Psoas muscle (tissue), 8 donors: ENCODE results near the gene PREB. TPM values are rescaled to one million over a fixed set of nuclear protein-coding genes. Genes with fewer than 3 reads are reported as not detected.

Experiments
- ATAC-seq, 4 donors: fragments of 200-7000 bp; cut with Tn5 transposase; one replicate each; pipeline ENCODE4 v1.9.1; 2020; ENCODE audit warnings: moderate library complexity in 3 of 4, mild to moderate bottlenecking in 2 of 4
- DNase-seq, 2 donors: peaks; one replicate each; pipeline ENCODE4 v3.0.0-alpha.2; 2020
- H3K27ac ChIP-seq: fragments of 200-600 bp; one replicate; pipeline ENCODE4 v1.8.0; 2022
- H3K27me3 ChIP-seq, 3 donors: fragments of 200-600 bp in 1 of 3; one replicate each; pipeline versions ENCODE4 v1.6.1 to v1.8.0; 2013 to 2022; ENCODE audit warnings: low read length in 2 of 3, mild to moderate bottlenecking in 2 of 3, moderate library complexity in 1 of 3; ENCODE audit not compliant: insufficient read depth in 3 of 3
- H3K36me3 ChIP-seq, 2 donors: fragments of 200-600 bp in 1 of 2; one replicate each; pipeline versions ENCODE4 v1.6.1 to v1.8.0; 2013 to 2022; ENCODE audit warnings: low read depth in 1 of 2, mild to moderate bottlenecking in 1 of 2, moderate library complexity in 1 of 2; ENCODE audit not compliant: insufficient read depth in 1 of 2
- H3K4me1 ChIP-seq: fragments of 200-600 bp; one replicate; pipeline ENCODE4 v1.8.0; 2022
- H3K4me3 ChIP-seq: fragments of 200-600 bp; one replicate; pipeline ENCODE4 v1.8.0; 2022; ENCODE audit warnings: mild to moderate bottlenecking
- H3K9me3 ChIP-seq: fragments of 200-600 bp; one replicate; pipeline ENCODE4 v1.8.0; 2022
- WGBS, 3 donors: extraction: QIAGEN DNeasy Blood & Tissue Kit; methylation state at CpG; one replicate each; pipeline versions ENCODE4 v1.1.6 to v1.1.7; 2013; 5-methylcytosine and 5-hydroxymethylcytosine counted together
- intact Hi-C, 2 donors: fragments of 100-400 bp; cut with DNase I; formaldehyde crosslinking; loops; one replicate each; pipeline versions ENCODE4 v1.11.0 to v1.14.2; 2022
- polyA plus RNA-seq, 3 donors: library from polyadenylated mRNA; stranded (reverse); fragments of 200-250 nt; gene quantifications; one replicate each; pipeline ENCODE4 v1.2.3, GENCODE V29; 2013
- total RNA-seq, 4 donors: library from RNA; stranded (reverse); fragmentation: NEBNext Ultra II Directional in 2 of 4; extraction: Animal tissue kit (Norgen Biotek cat#: 25700) in 2 of 4; gene quantifications; one replicate each; pipeline versions ENCODE4 v1.2.1 to v1.2.4, GENCODE V29; 2021 to 2023
- TF ChIP-seq, protein P1 (sequence below): fragments of 200-600 bp; IDR thresholded peaks from one replicate; pipeline ENCODE4 v1.8.0; 2022; ENCODE audit warnings: antibody characterized with exemption
- donor health status: healthy with polysubstance abuse.
- donor health status: DM: no; HTN: no; CAD: no; lungs with moderate emphysema.
- donor health status: Bipolar disorder and iron deficiency.
- donor health status: healthy.
- donor health status: DM: yes; HTN: yes; CAD: no.
- donor health status: DM: no; HTN: no; CAD: no.
- donor health status: DM: no; HTN: no; CAD: no.
- donor health status: DM: yes; HTN: yes; CAD: no.

The PREB gene
- total and polyA plus RNA-seq, 7 donors, result 57.4 to 206 (median 125) TPM

DNA sequence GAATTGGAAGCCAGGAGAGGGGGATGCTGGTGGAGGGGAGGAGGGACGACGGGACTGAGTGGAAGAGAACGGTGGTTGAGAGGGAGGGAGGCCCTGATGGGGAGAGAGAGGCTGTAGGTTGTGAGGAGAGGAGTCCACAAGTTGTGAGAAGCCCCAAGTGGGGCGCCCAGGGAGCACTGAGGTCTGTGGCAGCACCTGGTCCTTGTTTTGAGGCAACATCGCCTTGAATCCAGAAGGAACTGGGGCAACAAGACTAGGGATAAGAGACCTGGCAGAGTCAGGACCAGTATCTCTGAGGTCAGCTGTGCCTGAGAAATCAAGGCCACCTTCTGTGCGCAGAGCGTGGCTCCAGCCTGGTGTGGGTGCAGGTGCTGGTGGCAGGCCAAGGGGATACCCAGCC is 3.7 kb upstream of the PREB start:
- ATAC-seq (no peak), DNase-seq (no peak)
- Histone ChIP-seq H3K4me3 (no peak overlapping the region), H3K36me3 (peaks cover 0 to 3% of the 10 kb centered on the region in 2 donors), H3K9me3 (no peaks in the 10 kb centered on the region), H3K27me3 (no peaks in the 10 kb centered on the region), H3K4me1 (peaks cover 8% of the 10 kb centered on the region), H3K27ac (no peak overlapping the region)
- 76 to 82% (median 79%) methylated on average over 7 of the region's 7 CpGs for WGBS, 3 donors
- intact Hi-C loops, result no loop called here
- TF ChIP-seq, protein P1, sequence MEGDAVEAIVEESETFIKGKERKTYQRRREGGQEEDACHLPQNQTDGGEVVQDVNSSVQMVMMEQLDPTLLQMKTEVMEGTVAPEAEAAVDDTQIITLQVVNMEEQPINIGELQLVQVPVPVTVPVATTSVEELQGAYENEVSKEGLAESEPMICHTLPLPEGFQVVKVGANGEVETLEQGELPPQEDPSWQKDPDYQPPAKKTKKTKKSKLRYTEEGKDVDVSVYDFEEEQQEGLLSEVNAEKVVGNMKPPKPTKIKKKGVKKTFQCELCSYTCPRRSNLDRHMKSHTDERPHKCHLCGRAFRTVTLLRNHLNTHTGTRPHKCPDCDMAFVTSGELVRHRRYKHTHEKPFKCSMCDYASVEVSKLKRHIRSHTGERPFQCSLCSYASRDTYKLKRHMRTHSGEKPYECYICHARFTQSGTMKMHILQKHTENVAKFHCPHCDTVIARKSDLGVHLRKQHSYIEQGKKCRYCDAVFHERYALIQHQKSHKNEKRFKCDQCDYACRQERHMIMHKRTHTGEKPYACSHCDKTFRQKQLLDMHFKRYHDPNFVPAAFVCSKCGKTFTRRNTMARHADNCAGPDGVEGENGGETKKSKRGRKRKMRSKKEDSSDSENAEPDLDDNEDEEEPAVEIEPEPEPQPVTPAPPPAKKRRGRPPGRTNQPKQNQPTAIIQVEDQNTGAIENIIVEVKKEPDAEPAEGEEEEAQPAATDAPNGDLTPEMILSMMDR, result no peak

DNA sequence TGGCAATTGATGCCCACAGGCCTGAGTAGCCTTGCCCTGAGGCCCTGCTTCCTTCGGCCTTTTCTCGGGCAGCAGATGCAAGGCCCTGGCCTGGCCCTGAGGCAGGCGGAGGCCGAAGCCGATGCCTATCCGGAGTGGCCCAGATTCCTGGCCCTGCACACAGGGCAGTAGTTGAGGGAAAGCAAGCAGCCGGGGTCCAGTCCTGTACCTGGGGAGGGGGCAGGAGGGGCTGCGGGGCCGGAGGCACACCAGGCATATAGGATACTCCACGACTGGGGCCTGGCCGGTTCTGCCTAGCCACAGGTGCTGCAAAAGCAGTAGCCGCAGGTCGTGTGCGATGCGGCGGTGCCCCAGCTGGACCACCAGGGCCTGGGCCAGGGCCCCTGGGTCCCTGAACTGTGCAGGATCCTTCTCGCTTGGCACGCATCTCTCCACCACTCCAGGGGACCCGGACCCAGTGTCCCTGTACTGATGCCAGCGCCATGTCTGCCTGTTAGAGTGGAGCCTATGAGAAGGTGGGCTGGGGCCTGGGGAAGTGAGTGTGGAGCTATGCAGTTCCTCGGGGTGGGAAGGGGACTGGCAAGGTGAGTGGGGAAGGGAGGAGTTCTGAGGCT is 3.0 kb upstream of the PREB start:
- Histone ChIP-seq H3K27ac (no peak overlapping the region), H3K36me3 (peaks cover 0 to 10% of the 10 kb centered on the region in 2 donors), H3K4me3 (no peak overlapping the region), H3K9me3 (no peaks in the 10 kb centered on the region), H3K4me1 (peaks cover 12% of the 10 kb centered on the region), H3K27me3 (no peaks in the 10 kb centered on the region)
- intact Hi-C loops, result no loop called here
- DNase-seq (no peak), ATAC-seq (no peak)
- WGBS, 3 donors, result 89 to 93% (median 93%) methylated on average over 21 of the region's 21 CpGs
- TF ChIP-seq, protein P1, result no peak

DNA sequence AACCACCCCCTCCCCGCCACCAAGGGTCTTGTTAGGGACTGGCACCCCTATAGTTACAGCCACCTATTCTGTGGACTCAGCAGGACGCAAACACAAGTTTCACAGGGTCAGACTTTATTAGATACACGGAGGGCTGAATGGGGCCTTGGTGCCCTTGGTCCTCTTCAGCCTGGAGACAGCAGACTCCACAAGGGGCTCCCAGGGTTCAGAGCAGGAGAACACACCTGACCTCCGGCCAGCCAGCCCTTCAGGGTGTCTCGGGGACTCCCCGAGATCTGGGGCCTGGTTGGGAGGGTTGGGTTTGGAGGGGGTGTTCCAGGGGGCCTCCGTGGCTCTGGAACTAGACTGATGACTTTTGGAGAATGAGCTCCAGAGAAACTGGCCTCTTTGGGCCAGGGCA is 2.3 kb upstream of the PREB start:
- H3K4me1 ChIP-seq, result peaks cover 12% of the 10 kb centered on the region
- no peaks in the 10 kb centered on the region for H3K9me3 ChIP-seq
- peaks cover 0 to 17% of the 10 kb centered on the region in 2 donors for H3K36me3 ChIP-seq
- DNase-seq (no peak), ATAC-seq (no peak)
- WGBS, 3 donors, result 88 to 92% (median 89%) methylated on average over 7 of the region's 7 CpGs
- no peak overlapping the region for H3K4me3 ChIP-seq
- intact Hi-C loops, result no loop called here
- TF ChIP-seq, protein P1, result no peak
- no peaks in the 10 kb centered on the region for H3K27me3 ChIP-seq
- H3K27ac ChIP-seq, result no peak overlapping the region

DNA sequence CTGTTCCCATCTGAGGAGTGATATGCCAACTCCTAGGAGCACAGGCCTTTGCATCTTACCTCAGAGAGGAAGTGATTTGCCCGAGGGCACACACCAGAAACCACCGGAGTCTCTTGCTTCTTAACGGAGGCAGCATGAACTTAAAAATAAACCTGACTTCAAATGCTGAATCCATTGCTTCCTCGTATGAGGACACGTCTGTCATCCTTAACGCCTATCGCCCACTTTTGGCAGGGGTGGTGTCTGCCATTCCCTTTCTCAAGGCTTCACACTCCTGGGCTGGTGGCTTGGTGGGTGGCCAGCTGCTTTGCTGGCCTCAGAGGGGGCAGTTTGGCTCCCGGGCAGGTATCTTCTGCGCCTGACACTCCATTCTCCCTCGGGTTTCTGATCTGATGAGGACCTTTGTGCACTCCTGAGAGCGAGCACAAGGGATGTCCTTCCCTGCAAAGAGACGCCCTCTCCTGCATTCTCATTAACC is 1.1 kb upstream of the PREB start:
- Histone ChIP-seq H3K4me3 (no peak overlapping the region), H3K4me1 (peaks cover 12% of the 10 kb centered on the region), H3K27ac (peak overlapping the region; percentile 94), H3K9me3 (no peaks in the 10 kb centered on the region), H3K27me3 (no peaks in the 10 kb centered on the region), H3K36me3 (peaks cover 0 to 29% of the 10 kb centered on the region in 2 donors)
- TF ChIP-seq, protein P1, result no peak
- 69 to 85% (median 71%) methylated on average over 12 of the region's 12 CpGs for WGBS, 3 donors
- ATAC-seq (no peak), DNase-seq (no peak)
- intact Hi-C loops, result no loop called here
